Neural cell (in vitro differentiated cells): ENCODE data around the gene FAM163A. TPM values are rescaled to one million over a fixed set of nuclear protein-coding genes. Genes with fewer than 3 reads are reported as not detected.

Experiments
- H2AFZ ChIP-seq: fragments of 200-600, 300-800 bp; sonication (generic), shearing (Covaris generic); 2 replicates; pipeline ENCODE4 v1.6.0; 2014; ENCODE audit warnings: low read depth, mild to moderate bottlenecking, antibody characterized with exemption, low read length, moderate library complexity
- H3F3A ChIP-seq: fragments of 200-600 bp; shearing (Covaris generic); 2 replicates; pipeline ENCODE4 v1.6.1; 2016; ENCODE audit warnings: mild to moderate bottlenecking, moderate library complexity, mixed read lengths, antibody characterized with exemption, low read length; ENCODE audit not compliant: insufficient read depth, poor library complexity, severe bottlenecking
- H3K27ac ChIP-seq: fragments of 200-600, 300-800 bp; sonication (generic), shearing (Covaris generic); 2 replicates; pipeline ENCODE4 v1.5.1; 2014; ENCODE audit warnings: mild to moderate bottlenecking, low read length, moderate library complexity
- H3K27me3 ChIP-seq: fragments of 300-800, 200-600 bp; sonication (generic), shearing (Covaris generic); 2 replicates; pipeline ENCODE4 v1.6.0; 2014; ENCODE audit warnings: mild to moderate bottlenecking, low read depth, low read length, moderate library complexity; ENCODE audit not compliant: insufficient read depth
- H3K36me3 ChIP-seq: fragments of 300-800, 200-600 bp; sonication (generic), shearing (Covaris generic); 2 replicates; pipeline ENCODE4 v1.5.1; 2014; ENCODE audit warnings: mild to moderate bottlenecking, antibody characterized with exemption, low read length, moderate library complexity; ENCODE audit not compliant: insufficient read depth
- H3K4me2 ChIP-seq: fragments of 300-800, 200-600 bp; sonication (generic), shearing (Covaris generic); 2 replicates; pipeline ENCODE4 v1.6.0; 2014; ENCODE audit warnings: mild to moderate bottlenecking, low read length
- H3K4me3 ChIP-seq: fragments of 300-800, 200-600 bp; sonication (generic), shearing (Covaris generic); 2 replicates; pipeline ENCODE4 v1.5.1; 2014; ENCODE audit warnings: mild to moderate bottlenecking, low read length, moderate library complexity
- H3K79me2 ChIP-seq: fragments of 200-600 bp; shearing (Covaris generic); replicated peaks from 2 replicates; pipeline ENCODE4 v1.6.0; 2014; ENCODE audit warnings: mild to moderate bottlenecking, low read length, moderate library complexity; ENCODE audit not compliant: insufficient read depth
- H3K9ac ChIP-seq: fragments of 300-800, 200-600 bp; sonication (generic), shearing (Covaris generic); 2 replicates; pipeline ENCODE4 v1.6.1; 2016; ENCODE audit warnings: mild to moderate bottlenecking, low read length, mixed read lengths
- H3K9me2 ChIP-seq: fragments of 200-600 bp; shearing (Covaris generic); 2 replicates; pipeline ENCODE4 v1.6.1; 2016; ENCODE audit warnings: mild to moderate bottlenecking, low read length, mixed read lengths; ENCODE audit not compliant: insufficient read depth
- H3K9me3 ChIP-seq: fragments of 200-600, 300-800 bp; sonication (generic), shearing (Covaris generic); 2 replicates; pipeline ENCODE4 v1.6.1; 2016; ENCODE audit warnings: mild to moderate bottlenecking, mixed run types, low read length, moderate library complexity, mixed read lengths
- H4K20me1 ChIP-seq: fragments of 200-600 bp; shearing (Covaris generic); 2 replicates; pipeline ENCODE4 v1.6.1; 2016; ENCODE audit warnings: mild to moderate bottlenecking, mixed run types; ENCODE audit not compliant: insufficient read depth
- CTCF ChIP-seq: fragments of 450-650 bp; IDR thresholded peaks from 2 replicates; pipeline ENCODE4 v1.5.1; 2014; ENCODE audit warnings: antibody characterized with exemption, mild to moderate bottlenecking, moderate library complexity; ENCODE audit not compliant: poor library complexity, severe bottlenecking
- EP300 ChIP-seq: fragments of 450-650 bp; conservative IDR thresholded peaks from 2 replicates; pipeline ENCODE4 v1.6.1; 2014; ENCODE audit warnings: antibody characterized with exemption, mild to moderate bottlenecking, moderate library complexity; ENCODE audit not compliant: poor library complexity, severe bottlenecking
- EZH2 ChIP-seq: fragments of 200-600, 300-800 bp; shearing (Covaris generic), sonication (generic); IDR thresholded peaks from 2 replicates; pipeline ENCODE4 v1.6.1; 2014; ENCODE audit warnings: antibody characterized with exemption, low read length, borderline replicate concordance, mild to moderate bottlenecking; ENCODE audit not compliant: insufficient read depth, poor library complexity, severe bottlenecking
- MXI1 ChIP-seq: fragments of 450-650 bp; conservative IDR thresholded peaks from 2 replicates; pipeline ENCODE4 v1.6.1; 2014; ENCODE audit warnings: antibody characterized with exemption, mild to moderate bottlenecking; ENCODE audit not compliant: poor library complexity, severe bottlenecking
- POLR2AphosphoS5 ChIP-seq: IDR thresholded peaks from 2 replicates; pipeline ENCODE4 v1.6.1; 2012
- RAD21 ChIP-seq: fragments of 450-650 bp; conservative IDR thresholded peaks from 2 replicates; pipeline ENCODE4 v1.6.1; 2014; ENCODE audit warnings: antibody characterized with exemption, mild to moderate bottlenecking, moderate library complexity
- SMC3 ChIP-seq: fragments of 450-650 bp; conservative IDR thresholded peaks from 2 replicates; pipeline ENCODE4 v1.6.1; 2014; ENCODE audit warnings: antibody characterized with exemption, mild to moderate bottlenecking, moderate library complexity; ENCODE audit not compliant: poor library complexity
- TAF1 ChIP-seq: IDR thresholded peaks from 2 replicates; pipeline ENCODE4 v1.6.1; 2012; ENCODE audit warnings: low read depth
- polyA plus RNA-seq: library from polyadenylated mRNA; depleted of rRNA; stranded (reverse); fragments of >200 nt; gene quantifications from 2 replicates; pipeline ENCODE4 v1.2.3, GENCODE V29; 2014
- TF ChIP-seq, protein P1 (sequence below): IDR thresholded peaks from 2 replicates; pipeline ENCODE4 v1.6.1; 2012; ENCODE audit warnings: borderline replicate concordance

Gene FAM163A
- polyA plus RNA-seq, 1 donor from 2014 or later: 0.21 TPM

GRCh38 chr1:179807291-179807690 lies 64.2 kb downstream of the FAM163A start:
- H3K27me3 ChIP-seq: no peaks in the 10 kb centered on the region
- H3F3A ChIP-seq: no peaks in the 10 kb centered on the region
- H3K4me2 ChIP-seq: no peak overlapping the region
- TF ChIP-seq MXI1 (no peak), RAD21 (no peak)
- H3K4me3 ChIP-seq: no peak overlapping the region
- no peak overlapping the region for H2AFZ ChIP-seq
- no peak overlapping the region for H3K9ac ChIP-seq
- H3K36me3 ChIP-seq: no peaks in the 10 kb centered on the region
- H3K79me2 ChIP-seq: no peaks in the 10 kb centered on the region
- H3K9me2 ChIP-seq: no peaks in the 10 kb centered on the region
- no peaks in the 10 kb centered on the region for H3K9me3 ChIP-seq
- H4K20me1 ChIP-seq: no peaks in the 10 kb centered on the region
- H3K27ac ChIP-seq: no peak overlapping the region

GRCh38 chr1:179807691-179808485 lies 64.8 kb downstream of the FAM163A start:
- H3K9ac ChIP-seq: no peak overlapping the region
- no peaks in the 10 kb centered on the region for H3F3A ChIP-seq
- H3K27me3 ChIP-seq: no peaks in the 10 kb centered on the region
- H3K4me3 ChIP-seq: no peak overlapping the region
- H2AFZ ChIP-seq: no peak overlapping the region
- TF ChIP-seq, protein P1, sequence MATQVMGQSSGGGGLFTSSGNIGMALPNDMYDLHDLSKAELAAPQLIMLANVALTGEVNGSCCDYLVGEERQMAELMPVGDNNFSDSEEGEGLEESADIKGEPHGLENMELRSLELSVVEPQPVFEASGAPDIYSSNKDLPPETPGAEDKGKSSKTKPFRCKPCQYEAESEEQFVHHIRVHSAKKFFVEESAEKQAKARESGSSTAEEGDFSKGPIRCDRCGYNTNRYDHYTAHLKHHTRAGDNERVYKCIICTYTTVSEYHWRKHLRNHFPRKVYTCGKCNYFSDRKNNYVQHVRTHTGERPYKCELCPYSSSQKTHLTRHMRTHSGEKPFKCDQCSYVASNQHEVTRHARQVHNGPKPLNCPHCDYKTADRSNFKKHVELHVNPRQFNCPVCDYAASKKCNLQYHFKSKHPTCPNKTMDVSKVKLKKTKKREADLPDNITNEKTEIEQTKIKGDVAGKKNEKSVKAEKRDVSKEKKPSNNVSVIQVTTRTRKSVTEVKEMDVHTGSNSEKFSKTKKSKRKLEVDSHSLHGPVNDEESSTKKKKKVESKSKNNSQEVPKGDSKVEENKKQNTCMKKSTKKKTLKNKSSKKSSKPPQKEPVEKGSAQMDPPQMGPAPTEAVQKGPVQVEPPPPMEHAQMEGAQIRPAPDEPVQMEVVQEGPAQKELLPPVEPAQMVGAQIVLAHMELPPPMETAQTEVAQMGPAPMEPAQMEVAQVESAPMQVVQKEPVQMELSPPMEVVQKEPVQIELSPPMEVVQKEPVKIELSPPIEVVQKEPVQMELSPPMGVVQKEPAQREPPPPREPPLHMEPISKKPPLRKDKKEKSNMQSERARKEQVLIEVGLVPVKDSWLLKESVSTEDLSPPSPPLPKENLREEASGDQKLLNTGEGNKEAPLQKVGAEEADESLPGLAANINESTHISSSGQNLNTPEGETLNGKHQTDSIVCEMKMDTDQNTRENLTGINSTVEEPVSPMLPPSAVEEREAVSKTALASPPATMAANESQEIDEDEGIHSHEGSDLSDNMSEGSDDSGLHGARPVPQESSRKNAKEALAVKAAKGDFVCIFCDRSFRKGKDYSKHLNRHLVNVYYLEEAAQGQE: no peak
- TF ChIP-seq CTCF (no peak), POLR2AphosphoS5 (no peak), TAF1 (no peak), EZH2 (no peak), RAD21 (no peak), MXI1 (no peak)
- H3K79me2 ChIP-seq: no peaks in the 10 kb centered on the region
- no peaks in the 10 kb centered on the region for H4K20me1 ChIP-seq
- H3K4me2 ChIP-seq: no peak overlapping the region
- H3K36me3 ChIP-seq: no peaks in the 10 kb centered on the region
- no peaks in the 10 kb centered on the region for H3K9me2 ChIP-seq
- H3K9me3 ChIP-seq: no peaks in the 10 kb centered on the region
- H3K27ac ChIP-seq: no peak overlapping the region

DNA sequence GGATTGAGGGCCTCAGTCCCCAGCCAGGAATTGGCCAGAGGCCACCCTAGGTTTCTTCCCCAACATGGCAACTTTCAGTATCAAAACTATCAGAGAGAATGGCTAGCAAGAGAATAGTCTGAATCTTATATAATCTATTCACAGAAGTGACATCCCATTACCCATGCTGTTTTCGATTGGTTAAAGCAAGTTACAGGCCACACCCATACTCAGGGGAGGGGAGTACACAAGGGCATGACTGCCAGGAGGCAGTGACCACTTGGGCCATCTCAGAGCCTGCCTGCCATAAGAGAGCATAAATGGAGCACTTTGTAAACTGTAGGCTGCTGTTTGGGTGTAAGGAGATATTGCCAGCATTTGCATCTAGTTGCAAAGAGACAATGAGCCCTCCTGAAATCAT lies 65.4 kb downstream of the FAM163A start:
- Histone ChIP-seq H3K27ac (no peak overlapping the region), H3K9ac (no peak overlapping the region), H3K36me3 (no peaks in the 10 kb centered on the region), H3K9me3 (no peaks in the 10 kb centered on the region), H3K4me3 (no peak overlapping the region), H3K4me2 (no peak overlapping the region), H4K20me1 (no peaks in the 10 kb centered on the region), H2AFZ (no peak overlapping the region), H3K79me2 (no peaks in the 10 kb centered on the region), H3K9me2 (no peaks in the 10 kb centered on the region), H3F3A (no peaks in the 10 kb centered on the region), H3K27me3 (no peaks in the 10 kb centered on the region)
- TF ChIP-seq CTCF: no peak
- TF ChIP-seq, protein P1: no peak
- TF ChIP-seq EP300: no peak
- TF ChIP-seq TAF1: no peak
- no peak for TF ChIP-seq RAD21
- no peak for TF ChIP-seq MXI1
- TF ChIP-seq EZH2: no peak
- no peak for TF ChIP-seq POLR2AphosphoS5
- TF ChIP-seq SMC3: no peak
